Keratinocyte (primary cell): Measurements from ENCODE around the gene CYP2U1. TPM values are rescaled to one million over a fixed set of nuclear protein-coding genes. Genes with fewer than 3 reads are reported as not detected.

Source experiments
- DNase-seq: peaks from one replicate; pipeline ENCODE4 v3.0.0-alpha.2; 2011; ENCODE audit warnings: low read depth, missing footprints, low spot score
- FAIRE-seq: peaks from 2 replicates; lab custom pipeline; 2011; peaks lifted over from hg19 to GRCh38; lab: Jason Lieb, UNC
- H2AFZ ChIP-seq: 2 replicates; pipeline ENCODE4 v1.6.0; 2012; ENCODE audit warnings: low read length, control low read depth, inconsistent platforms; ENCODE audit not compliant: control insufficient read depth
- H3K27ac ChIP-seq: 2 replicates; pipeline ENCODE4 v1.5.1; 2011; ENCODE audit warnings: low read length; ENCODE audit not compliant: control insufficient read depth, insufficient read depth
- H3K27me3 ChIP-seq: 3 replicates; pipeline ENCODE4 v1.6.0; 2011; ENCODE audit warnings: low read length; ENCODE audit not compliant: control insufficient read depth, insufficient read depth; ENCODE audit errors: extremely low read depth
- H3K36me3 ChIP-seq, 2 experiments: 2 replicates in 1 of 2; 3 replicates in 1 of 2; pipeline ENCODE4 v1.5.1; 2011; ENCODE audit warnings: low read length in 2 of 2, mild to moderate bottlenecking in 1 of 2; ENCODE audit not compliant: control insufficient read depth in 2 of 2, insufficient read depth in 2 of 2; ENCODE audit errors: extremely low read depth in 1 of 2
- H3K4me1 ChIP-seq: 3 replicates; pipeline ENCODE4 v1.5.1; 2011; ENCODE audit warnings: low read length; ENCODE audit not compliant: control insufficient read depth, insufficient read depth; ENCODE audit errors: extremely low read depth
- H3K4me2 ChIP-seq: 3 replicates; pipeline ENCODE4 v1.6.0; 2011; ENCODE audit warnings: low read depth, low read length; ENCODE audit not compliant: control insufficient read depth, insufficient read depth; ENCODE audit errors: extremely low read depth
- H3K4me3 ChIP-seq, 3 experiments: fragments of 200-600 bp in 1 of 3; sonication (generic) in 1 of 3; 2 replicates in 2 of 3; 3 replicates in 1 of 3; pipeline ENCODE4 v1.5.1; 2011 to 2016; ENCODE audit warnings: low read length in 3 of 3, mild to moderate bottlenecking in 3 of 3, control low read depth in 2 of 3, inconsistent platforms in 1 of 3, low read depth in 1 of 3, mixed read lengths in 1 of 3, mixed run types in 1 of 3, moderate library complexity in 1 of 3; ENCODE audit not compliant: control insufficient read depth in 2 of 3, insufficient read depth in 2 of 3; ENCODE audit errors: extremely low read depth in 1 of 3
- H3K79me2 ChIP-seq: 2 replicates; pipeline ENCODE4 v1.6.0; 2012; ENCODE audit warnings: low read length; ENCODE audit not compliant: control insufficient read depth, insufficient read depth
- H3K9ac ChIP-seq: 3 replicates; pipeline ENCODE4 v1.6.0; 2011; ENCODE audit warnings: low read length; ENCODE audit not compliant: control insufficient read depth, insufficient read depth; ENCODE audit errors: extremely low read depth
- H3K9me1 ChIP-seq: 3 replicates; pipeline ENCODE4 v1.6.0; 2011; ENCODE audit warnings: low read length; ENCODE audit not compliant: control insufficient read depth, insufficient read depth; ENCODE audit errors: extremely low read depth
- H3K9me3 ChIP-seq: 2 replicates; pipeline ENCODE4 v1.5.1; 2012; ENCODE audit warnings: low read depth, low read length; ENCODE audit not compliant: control insufficient read depth
- H4K20me1 ChIP-seq: 3 replicates; pipeline ENCODE4 v1.6.0; 2011; ENCODE audit warnings: low read length; ENCODE audit not compliant: control insufficient read depth, insufficient read depth; ENCODE audit errors: extremely low read depth
- CTCF ChIP-seq, 3 experiments: IDR thresholded peaks in 1 of 3; conservative IDR thresholded peaks in 1 of 3; optimal IDR thresholded peaks in 1 of 3; 2 replicates in 2 of 3; 3 replicates in 1 of 3; pipeline versions ENCODE3 to v1.5.1; 2011; ENCODE audit warnings: low read length in 3 of 3, mild to moderate bottlenecking in 3 of 3, moderate library complexity in 2 of 3, control low read depth in 1 of 3, inconsistent platforms in 1 of 3; ENCODE audit not compliant: insufficient read depth in 2 of 3; ENCODE audit errors: extremely low read depth in 1 of 3
- EZH2 ChIP-seq: IDR thresholded peaks from one replicate; pipeline ENCODE4 v1.6.1; 2012; ENCODE audit warnings: inconsistent platforms, mild to moderate bottlenecking, low read length, moderate library complexity
- dilution Hi-C: fragments of 300-500 bp; cut with MboI; formaldehyde crosslinking; loops from one replicate; pipeline ENCODE4 v1.7.0; 2020; ENCODE audit warnings: low sequenced_read_pairs; ENCODE audit not compliant: extremely low pct_ligation_motif_present
- polyA plus RNA-seq, 5 experiments: library from polyadenylated mRNA; depleted of rRNA in 3 of 5; stranded (reverse) in 3 of 5; stranded (forward) in 1 of 5; unstranded in 1 of 5; fragments of >200 nt; gene quantifications; 1 replicate in 1 of 5; 2 replicates in 3 of 5; 3 replicates in 1 of 5; pipeline versions ENCODE4 v1.2.1 to v1.2.3, GENCODE V29; 2011 to 2012; ENCODE audit warnings: missing spikeins in 2 of 5, low read depth in 1 of 5, low replicate concordance in 1 of 5

The CYP2U1 gene
- polyA plus RNA-seq, 1 donor (not counting 4 experiments of a cell fraction or from before 2014, with no cell fraction given) = 3.4 TPM

GRCh38 chr4:107987916-107988762 is 56.8 kb downstream of the CYP2U1 start:
- H3K9me1 ChIP-seq = no peaks in the 10 kb centered on the region
- no peak for DNase-seq
- FAIRE-seq = no peak
- no peak overlapping the region for H3K9ac ChIP-seq
- H3K36me3 ChIP-seq = no peaks in the 10 kb centered on the region
- peak overlapping the region; percentile 68 for H2AFZ ChIP-seq
- no peak for TF ChIP-seq EZH2
- no peak for TF ChIP-seq CTCF (optimal IDR thresholded peaks at IDR 0.05 in 1 of 3, IDR thresholded peaks at IDR 0.05 in 1 of 3, conservative IDR thresholded peaks at IDR 0.05 in 1 of 3; ENCODE audit: extremely low read depth in 1 of 3, insufficient read depth in 2 of 3, low read length in 3 of 3)
- peaks cover 35% of the 10 kb centered on the region for H3K4me1 ChIP-seq
- no peak overlapping the region for H3K27ac ChIP-seq
- no peaks in the 10 kb centered on the region for H3K27me3 ChIP-seq
- peaks cover 35% of the 10 kb centered on the region for H3K79me2 ChIP-seq
- H3K4me3 ChIP-seq = no peak overlapping the region
- H4K20me1 ChIP-seq = no peaks in the 10 kb centered on the region
- dilution Hi-C loops = no loop called here
- no peaks in the 10 kb centered on the region for H3K9me3 ChIP-seq
- peak overlapping the region; percentile 99 for H3K4me2 ChIP-seq

- H4K20me1 ChIP-seq = no peaks in the 10 kb centered on the region
- H3K9ac ChIP-seq = no peak overlapping the region
- H3K27ac ChIP-seq = no peak overlapping the region
- H3K4me1 ChIP-seq = peaks cover 35% of the 10 kb centered on the region
- no peaks in the 10 kb centered on the region for H3K36me3 ChIP-seq
- H3K27me3 ChIP-seq = no peaks in the 10 kb centered on the region
- H3K79me2 ChIP-seq = peaks cover 40% of the 10 kb centered on the region
- FAIRE-seq (no peak), DNase-seq (no peak)
- dilution Hi-C loops = no loop called here
- TF ChIP-seq EZH2 (no peak), CTCF (optimal IDR thresholded peaks at IDR 0.05 in 1 of 3, IDR thresholded peaks at IDR 0.05 in 1 of 3, conservative IDR thresholded peaks at IDR 0.05 in 1 of 3; ENCODE audit: extremely low read depth in 1 of 3, insufficient read depth in 2 of 3, low read length in 3 of 3) (no peak)
- no peaks in the 10 kb centered on the region for H3K9me3 ChIP-seq
- H3K4me3 ChIP-seq = no peak overlapping the region
- peak overlapping the region; percentile 99 for H3K4me2 ChIP-seq
- no peaks in the 10 kb centered on the region for H3K9me1 ChIP-seq
- H2AFZ ChIP-seq = no peak overlapping the region
Observed at GRCh38 chr4:107988763-107989035, 57.4 kb downstream of the CYP2U1 start.
